Stimulated activated CD4-positive, alpha-beta T cell treated with anti-CD3 and anti-CD28 coated beads, TNF-alpha, amount 100 ng/mL, for 48 hours (primary cell): ENCODE data around the gene AVP.
A peak's percentile ranks its signal among the peaks of the same experiment; 100 is the strongest.
"Not testable (repeated sequence)": the region's sequence is repeated elsewhere in the genome, so short reads cannot be mapped to it uniquely, and the experiment has no call there.

Experiments
- DNase-seq, 3 donors: peaks; one replicate each; pipeline ENCODE4 v3.0.0-alpha.2; 2020; ENCODE audit warnings: low read depth in 3 of 3

Gene AVP

GRCh38 chr20:3082955-3083952 lies 1.3 kb downstream of the AVP start:
- no peak for DNase-seq

- no peak for DNase-seq
These were observed 2.1 kb downstream of the AVP start for GRCh38 chr20:3082306-3082951.

- DNase-seq = no peak
These were observed 2.9 kb downstream of the AVP start for GRCh38 chr20:3081641-3082040.

- DNase-seq = no peak
These were observed 3.6 kb downstream of the AVP start for GRCh38 chr20:3080939-3081388.

GRCh38 chr20:3077618-3078134 lies 6.8 kb downstream of the AVP start:
- no peak for DNase-seq

GRCh38 chr20:3075315-3075714 lies 9.2 kb downstream of the AVP start:
- not testable (repeated sequence) for DNase-seq

GRCh38 chr20:3074812-3075211 lies 9.7 kb downstream of the AVP start:
- DNase-seq = no peak

GRCh38 chr20:3073251-3073643 lies 11.3 kb downstream of the AVP start:
- DNase-seq = not testable (repeated sequence)

GRCh38 chr20:3072530-3073250 lies 11.8 kb downstream of the AVP start:
- no peak for DNase-seq

- DNase-seq = peak; percentile 37 to 53 (median 49)
These were observed 12.7 kb downstream of the AVP start, which contains the start of gene OXT for GRCh38 chr20:3071610-3072529. TSS of gene OXT (plus strand) at chr20:3071620. CDS start at chr20:3071656, 36 bp downstream.

GRCh38 chr20:3071266-3071609 lies 13.3 kb downstream of the AVP start:
- DNase-seq = no peak

- DNase-seq = no peak
These were observed 13.8 kb downstream of the AVP start for GRCh38 chr20:3070725-3071124.

- no peak for DNase-seq
These were observed 15.3 kb downstream of the AVP start for GRCh38 chr20:3068986-3069900.

- DNase-seq = no peak
These were observed 16.4 kb downstream of the AVP start for GRCh38 chr20:3068075-3068474.

- DNase-seq = no peak
These were observed 17.1 kb downstream of the AVP start for GRCh38 chr20:3067139-3068014.

- not testable (repeated sequence) for DNase-seq
These were observed 20.4 kb downstream of the AVP start for GRCh38 chr20:3064119-3064518.

- no peak for DNase-seq
These were observed 25.0 kb downstream of the AVP start for GRCh38 chr20:3059489-3059888.

- no peak for DNase-seq
These were observed 33.0 kb downstream of the AVP start for GRCh38 chr20:3051385-3052019.
